PC-3 (cell line): ENCODE data around the gene DMD. TPM values are rescaled to one million over a fixed set of nuclear protein-coding genes. Genes with fewer than 3 reads are reported as not detected.
"Not testable (repeated sequence)": the region's sequence is repeated elsewhere in the genome, so short reads cannot be mapped to it uniquely, and the experiment has no call there.

Experiments
- ATAC-seq: fragments of 200-7000 bp; cut with Tn5 transposase; 2 replicates; pipeline ENCODE4 v1.9.1; 2020; ENCODE audit warnings: mild to moderate bottlenecking, moderate library complexity
- BruUV-seq: library from RNA; stranded (reverse); fragments of 400-500 nt; replicated peaks from 2 replicates; lab custom pipeline; 2021; lab: Mats Ljungman, UMichigan
- CTCF ChIA-PET: fragments of 300-600 bp; sonication (Branson Sonifier 250); formaldehyde crosslinking; loops from one replicate; lab custom pipeline; 2022; ENCODE audit warnings: antibody characterized with exemption; lab: Charles Lee
- POLR2A ChIA-PET: fragments of 300-600 bp; sonication (Branson Sonifier 250); formaldehyde crosslinking; loops from one replicate; lab custom pipeline; 2022; ENCODE audit warnings: antibody characterized with exemption; ENCODE audit not compliant: unreplicated experiment; lab: Charles Lee
- DNase-seq: peaks from one replicate; pipeline ENCODE4 v3.0.0-alpha.2; 2015
- H2AFZ ChIP-seq: fragments of 300-600 bp; sonication (generic); 2 replicates; pipeline ENCODE4 v1.6.0; 2016; ENCODE audit warnings: antibody characterized with exemption, low read length
- H3F3A ChIP-seq: fragments of 300-600 bp; sonication (generic); one replicate; pipeline ENCODE4 v1.6.0; 2017; ENCODE audit warnings: antibody characterized with exemption, low read length, control low read depth, mild to moderate bottlenecking; ENCODE audit not compliant: unreplicated experiment
- H3K27ac ChIP-seq: fragments of 300-600 bp; sonication (generic); 2 replicates; pipeline ENCODE4 v1.5.1; 2016; ENCODE audit warnings: mild to moderate bottlenecking, low read length
- H3K27me3 ChIP-seq: fragments of 300-600 bp; sonication (generic); 2 replicates; pipeline ENCODE4 v1.6.1; 2016; ENCODE audit warnings: low read length, mixed read lengths
- H3K36me3 ChIP-seq: fragments of 300-600 bp; sonication (generic); 2 replicates; pipeline ENCODE4 v1.6.1; 2016; ENCODE audit warnings: low read depth, mixed run types, low read length, mixed read lengths
- H3K4me1 ChIP-seq: fragments of 300-600 bp; sonication (generic); 2 replicates; pipeline ENCODE4 v1.5.1; 2016; ENCODE audit warnings: low read length; ENCODE audit not compliant: insufficient read depth
- H3K4me2 ChIP-seq: fragments of 300-600 bp; sonication (generic); 2 replicates; pipeline ENCODE4 v1.6.0; 2016; ENCODE audit warnings: low read length
- H3K4me3 ChIP-seq: fragments of 300-600 bp; sonication (generic); 2 replicates; pipeline ENCODE4 v1.5.1; 2016; ENCODE audit warnings: mild to moderate bottlenecking, low read length, mixed read lengths
- H3K79me2 ChIP-seq: fragments of 300-600 bp; sonication (generic); 2 replicates; pipeline ENCODE4 v1.6.1; 2017; ENCODE audit warnings: low read length, mixed read lengths
- H3K9ac ChIP-seq: fragments of 300-600 bp; sonication (generic); 2 replicates; pipeline ENCODE4 v1.6.0; 2016; ENCODE audit warnings: mild to moderate bottlenecking, low read length
- H3K9me2 ChIP-seq: fragments of 300-600 bp; sonication (generic); replicated peaks from 2 replicates; pipeline ENCODE4 v1.6.1; 2016; ENCODE audit warnings: mixed run types, low read length, mixed read lengths
- H3K9me3 ChIP-seq: fragments of 300-600 bp; sonication (generic); 2 replicates; pipeline ENCODE4 v1.6.1; 2016; ENCODE audit warnings: low read length, mixed read lengths
- H4K20me1 ChIP-seq: fragments of 300-600 bp; sonication (generic); 2 replicates; pipeline ENCODE4 v1.6.1; 2016; ENCODE audit warnings: low read length, mixed read lengths
- CTCF ChIP-seq: fragments of 300-600 bp; sonication (generic); conservative IDR thresholded peaks from 2 replicates; pipeline ENCODE4 v1.5.1; 2017; ENCODE audit warnings: antibody characterized with exemption, low read depth, mild to moderate bottlenecking, low read length
- EZH2 ChIP-seq: fragments of 300-600 bp; sonication (generic); IDR thresholded peaks from one replicate; pipeline ENCODE4 v1.6.1; 2017; ENCODE audit warnings: antibody characterized with exemption, mild to moderate bottlenecking, low read length; ENCODE audit not compliant: unreplicated experiment
- EZH2phosphoT487 ChIP-seq: fragments of 300-600 bp; sonication (generic); IDR thresholded peaks from 2 replicates; pipeline ENCODE4 v1.6.1; 2018; ENCODE audit warnings: mild to moderate bottlenecking, antibody characterized with exemption, low read length, borderline replicate concordance
- intact Hi-C: fragments of 100-400 bp; cut with micrococcal nuclease; formaldehyde crosslinking; loops from 2 replicates; pipeline ENCODE4 v1.9.0; 2023
- total RNA-seq: library from RNA; depleted of rRNA; stranded (reverse); fragments of >200 nt; gene quantifications from 2 replicates; pipeline ENCODE4 v1.2.3, GENCODE V29; 2014

Gene DMD
- total RNA-seq, 1 experiment from 2014 or later = not detected

GRCh38 chrX:31388946-31389345 lies 1822.4 kb downstream of the DMD start:
- H4K20me1 ChIP-seq = no peaks in the 10 kb centered on the region
- H3K9ac ChIP-seq = no peak overlapping the region
- DNase-seq = no peak
- no peaks in the 10 kb centered on the region for H3K4me1 ChIP-seq
- ATAC-seq = no peak
- no peaks in the 10 kb centered on the region for H3K9me3 ChIP-seq
- ChIA-PET POLR2A (no interaction called here), CTCF (no interaction called here)
- no TSS peak for BruUV-seq
- no peak overlapping the region for H3K4me2 ChIP-seq
- H3K27ac ChIP-seq = no peak overlapping the region
- no peaks in the 10 kb centered on the region for H3K27me3 ChIP-seq
- no peak overlapping the region for H3K4me3 ChIP-seq
- no peak overlapping the region for H2AFZ ChIP-seq
- intact Hi-C loops = no loop called here
- TF ChIP-seq EZH2phosphoT487 (no peak), EZH2 (no peak), CTCF (no peak)
- no peaks in the 10 kb centered on the region for H3F3A ChIP-seq
- no peaks in the 10 kb centered on the region for H3K36me3 ChIP-seq
- no peaks in the 10 kb centered on the region for H3K79me2 ChIP-seq
- no peaks in the 10 kb centered on the region for H3K9me2 ChIP-seq

- Histone ChIP-seq H3K4me1 (no peaks in the 10 kb centered on the region), H3F3A (no peaks in the 10 kb centered on the region), H3K36me3 (no peaks in the 10 kb centered on the region), H3K9ac (no peak overlapping the region), H3K27ac (no peak overlapping the region), H4K20me1 (no peaks in the 10 kb centered on the region), H3K9me2 (no peaks in the 10 kb centered on the region), H3K9me3 (no peaks in the 10 kb centered on the region), H2AFZ (no peak overlapping the region), H3K27me3 (no peaks in the 10 kb centered on the region), H3K4me3 (no peak overlapping the region), H3K79me2 (no peaks in the 10 kb centered on the region), H3K4me2 (no peak overlapping the region)
- ChIA-PET POLR2A (no interaction called here), CTCF (no interaction called here)
- intact Hi-C loops = no loop called here
- ATAC-seq (no peak), DNase-seq (no peak)
- TF ChIP-seq EZH2phosphoT487 (no peak), EZH2 (no peak), CTCF (no peak)
- no TSS peak for BruUV-seq
These were observed 1826.9 kb downstream of the DMD start for GRCh38 chrX:31384471-31384870.

- CTCF ChIA-PET = no interaction called here
These were observed 1827.4 kb downstream of the DMD start for GRCh38 chrX:31383991-31384390.

GRCh38 chrX:31378973-31379372 lies 1832.4 kb downstream of the DMD start:
- H3K79me2 ChIP-seq, H3K9me3 ChIP-seq, H2AFZ ChIP-seq, H3K4me2 ChIP-seq, BruUV-seq, H3K36me3 ChIP-seq, DNase-seq, H3F3A ChIP-seq, H3K9ac ChIP-seq, H3K4me1 ChIP-seq, H3K27me3 ChIP-seq, H3K27ac ChIP-seq, H4K20me1 ChIP-seq, H3K9me2 ChIP-seq, ATAC-seq, intact Hi-C loops, H3K4me3 ChIP-seq, CTCF ChIA-PET, POLR2A ChIA-PET: not testable (repeated sequence)

More at GRCh38 chrX:31383991-31384390, 1827.4 kb downstream of the DMD start:
- no peaks in the 10 kb centered on the region for H3K36me3 ChIP-seq
- no peak overlapping the region for H3K9ac ChIP-seq
- H3K9me2 ChIP-seq = no peaks in the 10 kb centered on the region
- no peaks in the 10 kb centered on the region for H3K79me2 ChIP-seq
- no peak overlapping the region for H2AFZ ChIP-seq
- no peak for DNase-seq
- no peaks in the 10 kb centered on the region for H3K4me1 ChIP-seq
- no TSS peak for BruUV-seq
- H4K20me1 ChIP-seq = no peaks in the 10 kb centered on the region
- no peaks in the 10 kb centered on the region for H3K27me3 ChIP-seq
- no peak overlapping the region for H3K4me2 ChIP-seq
- H3K4me3 ChIP-seq = no peak overlapping the region
- no peaks in the 10 kb centered on the region for H3K9me3 ChIP-seq
- no peak for ATAC-seq
- TF ChIP-seq EZH2 = no peak
- no peak for TF ChIP-seq CTCF
- TF ChIP-seq EZH2phosphoT487 = no peak
- no peaks in the 10 kb centered on the region for H3F3A ChIP-seq
- POLR2A ChIA-PET = no interaction called here
- no peak overlapping the region for H3K27ac ChIP-seq
- intact Hi-C loops = no loop called here
